ENCODE measurements around the gene MYLK. TPM values are rescaled to one million over a fixed set of nuclear protein-coding genes. Genes with fewer than 3 reads are reported as not detected.

Gene MYLK
- polyA plus RNA-seq, 3 donors = 0.35 to 1.3 (median 0.51) TPM

- intact Hi-C loops (cut with micrococcal nuclease) = no loop called here
- H3K4me3 ChIP-seq (replicated peaks in 1 of 3; ENCODE audit: low read depth in 2 of 3, low read length in 3 of 3) = no peak overlapping the region
- H3K27ac ChIP-seq (ENCODE audit: low read depth in 1 of 2, low read length in 2 of 2) = no peak overlapping the region
- H3K36me3 ChIP-seq (replicated peaks in 1 of 2; ENCODE audit: control insufficient read depth in 1 of 2, insufficient read depth in 2 of 2, low read length in 2 of 2) = no peaks in the 10 kb centered on the region
- TF ChIP-seq CTCF (IDR thresholded peaks at IDR 0.05) = no peak
- Mint-ChIP-seq H3K4me3 (no peak overlapping the region), H3K27ac (peak overlapping the region in 1 of 7 donors; percentile 68), H3K27me3 (ENCODE audit: low read depth in 3 of 3) (peaks cover 32 to 40% (median 37%) of the 10 kb centered on the region in 3 donors), H3K36me3 (no peaks in the 10 kb centered on the region), H3K9me3 (peaks cover 0 to 10% (median 0%) of the 10 kb centered on the region in 7 donors), H3K4me1 (peaks cover 18% of the 10 kb centered on the region)
- no peaks in the 10 kb centered on the region for H4K20me1 ChIP-seq (ENCODE audit: insufficient read depth, low read length)
- no peak overlapping the region for H3K9ac ChIP-seq (ENCODE audit: insufficient read depth, low read length, poor library complexity, severe bottlenecking)
- DNase-seq = no peak
- peaks cover 20 to 40% of the 10 kb centered on the region in 2 donors for H3K27me3 ChIP-seq (ENCODE audit: control insufficient read depth in 2 of 2, insufficient read depth in 2 of 2, low read length in 2 of 2)
- 97% methylated on average over 5 of the region's 6 CpGs for WGBS (ENCODE audit: insufficient coverage)
- no peak overlapping the region for H2AFZ ChIP-seq (ENCODE audit: insufficient read depth, low read depth, low read length, poor library complexity, severe bottlenecking)
- H3K4me1 ChIP-seq (ENCODE audit: control insufficient read depth in 1 of 2, insufficient read depth in 2 of 2, low read length in 2 of 2) = peaks cover 11 to 18% of the 10 kb centered on the region in 2 donors
- no peak overlapping the region for H3K4me2 ChIP-seq (replicated peaks; ENCODE audit: extremely low read depth, low read length, poor library complexity, severe bottlenecking)
- peaks cover 0 to 5% of the 10 kb centered on the region in 2 donors for H3K9me3 ChIP-seq (replicated peaks in 1 of 2; ENCODE audit: control insufficient read depth in 1 of 2, insufficient read depth in 1 of 2, low read length in 2 of 2)
- H3K79me2 ChIP-seq (ENCODE audit: insufficient read depth, low read length) = no peaks in the 10 kb centered on the region
Measured at GRCh38 chr3:123880998-123881561, 3.1 kb downstream of the MYLK start.

- Mint-ChIP-seq H3K36me3 (no peaks in the 10 kb centered on the region), H3K4me1 (peaks cover 12% of the 10 kb centered on the region), H3K27me3 (ENCODE audit: low read depth in 3 of 3) (peaks cover 16 to 25% (median 21%) of the 10 kb centered on the region in 3 donors), H3K27ac (no peak overlapping the region), H3K4me3 (no peak overlapping the region), H3K9me3 (peaks cover 0 to 6% (median 0%) of the 10 kb centered on the region in 7 donors)
- Histone ChIP-seq H3K27ac (ENCODE audit: low read depth in 1 of 2, low read length in 2 of 2) (no peak overlapping the region), H3K36me3 (replicated peaks in 1 of 2; ENCODE audit: control insufficient read depth in 1 of 2, insufficient read depth in 2 of 2, low read length in 2 of 2) (no peaks in the 10 kb centered on the region), H3K9me3 (replicated peaks in 1 of 2; ENCODE audit: control insufficient read depth in 1 of 2, insufficient read depth in 1 of 2, low read length in 2 of 2) (peaks cover 0 to 5% of the 10 kb centered on the region in 2 donors), H3K79me2 (ENCODE audit: insufficient read depth, low read length) (no peaks in the 10 kb centered on the region), H3K4me3 (replicated peaks in 1 of 3; ENCODE audit: low read depth in 2 of 3, low read length in 3 of 3) (no peak overlapping the region), H3K9ac (ENCODE audit: insufficient read depth, low read length, poor library complexity, severe bottlenecking) (no peak overlapping the region), H2AFZ (ENCODE audit: insufficient read depth, low read depth, low read length, poor library complexity, severe bottlenecking) (no peak overlapping the region), H3K4me2 (replicated peaks; ENCODE audit: extremely low read depth, low read length, poor library complexity, severe bottlenecking) (no peak overlapping the region), H4K20me1 (ENCODE audit: insufficient read depth, low read length) (no peaks in the 10 kb centered on the region), H3K4me1 (ENCODE audit: control insufficient read depth in 1 of 2, insufficient read depth in 2 of 2, low read length in 2 of 2) (peaks cover 6 to 10% of the 10 kb centered on the region in 2 donors), H3K27me3 (ENCODE audit: control insufficient read depth in 2 of 2, insufficient read depth in 2 of 2, low read length in 2 of 2) (peaks cover 12 to 21% of the 10 kb centered on the region in 2 donors)
- intact Hi-C loops (cut with micrococcal nuclease) = no loop called here
- WGBS (ENCODE audit: insufficient coverage) = 100% methylated on average over 3 of the region's 7 CpGs
- no peak for DNase-seq
- TF ChIP-seq CTCF (IDR thresholded peaks at IDR 0.05) = no peak
Measured at GRCh38 chr3:123878807-123879206, 5.3 kb downstream of the MYLK start.

Measured in CD14-positive monocyte (primary cell).